ENCODE measurements around the gene KRT72.

DNA sequence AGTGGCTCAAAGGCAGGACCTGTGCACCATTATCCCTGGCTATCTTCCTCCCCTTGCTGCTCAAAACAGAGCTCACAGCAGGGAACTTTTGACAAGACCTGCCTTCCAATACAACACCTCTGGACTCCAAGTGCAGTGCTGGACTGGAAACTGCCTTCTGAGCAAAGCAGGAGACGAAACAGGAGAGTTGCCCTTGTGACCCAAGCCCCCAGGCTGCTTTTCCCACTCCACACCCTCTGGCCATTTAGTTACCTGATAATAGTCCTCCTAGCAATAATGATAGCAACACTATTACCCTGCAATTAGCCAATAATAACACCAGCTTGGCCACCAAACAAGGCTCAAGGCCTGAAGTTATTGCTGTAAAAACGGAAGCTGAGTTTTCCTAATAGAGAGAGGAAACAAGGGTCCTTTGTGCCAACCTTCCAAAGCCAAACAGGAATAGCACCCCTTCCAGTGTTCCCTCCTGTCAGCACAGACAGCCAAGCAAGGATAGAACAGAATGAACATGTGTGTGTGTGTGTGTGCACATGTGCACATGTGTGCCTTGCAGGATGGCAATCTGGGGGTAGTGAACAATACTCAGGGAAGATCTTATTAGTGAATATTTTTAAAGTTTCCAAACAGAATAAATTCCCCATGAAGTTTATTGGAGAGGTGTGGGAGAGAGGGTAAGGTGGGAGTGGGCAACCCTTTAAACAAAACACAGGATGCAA is 26.3 kb upstream of the KRT72 start:
- TF ChIP-seq, protein P1, sequence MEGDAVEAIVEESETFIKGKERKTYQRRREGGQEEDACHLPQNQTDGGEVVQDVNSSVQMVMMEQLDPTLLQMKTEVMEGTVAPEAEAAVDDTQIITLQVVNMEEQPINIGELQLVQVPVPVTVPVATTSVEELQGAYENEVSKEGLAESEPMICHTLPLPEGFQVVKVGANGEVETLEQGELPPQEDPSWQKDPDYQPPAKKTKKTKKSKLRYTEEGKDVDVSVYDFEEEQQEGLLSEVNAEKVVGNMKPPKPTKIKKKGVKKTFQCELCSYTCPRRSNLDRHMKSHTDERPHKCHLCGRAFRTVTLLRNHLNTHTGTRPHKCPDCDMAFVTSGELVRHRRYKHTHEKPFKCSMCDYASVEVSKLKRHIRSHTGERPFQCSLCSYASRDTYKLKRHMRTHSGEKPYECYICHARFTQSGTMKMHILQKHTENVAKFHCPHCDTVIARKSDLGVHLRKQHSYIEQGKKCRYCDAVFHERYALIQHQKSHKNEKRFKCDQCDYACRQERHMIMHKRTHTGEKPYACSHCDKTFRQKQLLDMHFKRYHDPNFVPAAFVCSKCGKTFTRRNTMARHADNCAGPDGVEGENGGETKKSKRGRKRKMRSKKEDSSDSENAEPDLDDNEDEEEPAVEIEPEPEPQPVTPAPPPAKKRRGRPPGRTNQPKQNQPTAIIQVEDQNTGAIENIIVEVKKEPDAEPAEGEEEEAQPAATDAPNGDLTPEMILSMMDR (IDR thresholded peaks at IDR 0.05; ENCODE audit: low read length): no peak
- no peak for TF ChIP-seq EZH2 (IDR thresholded peaks at IDR 0.05; ENCODE audit: borderline replicate concordance, low read length)
